T-helper 17 cell (primary cell): ENCODE measurements around the gene SUOX. TPM values are rescaled to one million over a fixed set of nuclear protein-coding genes. Genes with fewer than 3 reads are reported as not detected.

ENCODE experiments used
- ATAC-seq: fragments of 150-1000 bp; cut with Tn5 transposase; 2 replicates; pipeline ENCODE4 v1.10.0; 2021; ENCODE audit warnings: mild to moderate bottlenecking, moderate library complexity
- DNase-seq, 3 donors: peaks; one replicate each; pipeline versions ENCODE4 v3.0.0 to v3.0.0-alpha.2; 2020 to 2021
- H3K9me3 ChIP-seq: one replicate; pipeline ENCODE4 v1.7.0; 2013; ENCODE audit warnings: low read length, mild to moderate bottlenecking; ENCODE audit not compliant: control insufficient read depth, poor library complexity, severe bottlenecking
- H3K27ac Mint-ChIP-seq: one replicate; pipeline ENCODE4 v1.8.0; 2022; ENCODE audit warnings: mild to moderate bottlenecking, moderate library complexity, mixed read lengths
- H3K27me3 Mint-ChIP-seq: one replicate; pipeline ENCODE4 v1.8.0; 2022; ENCODE audit warnings: mixed read lengths
- H3K36me3 Mint-ChIP-seq: one replicate; pipeline ENCODE4 v1.8.0; 2022; ENCODE audit warnings: low read depth, mixed read lengths
- H3K4me1 Mint-ChIP-seq: one replicate; pipeline ENCODE4 v1.8.0; 2022; ENCODE audit warnings: mild to moderate bottlenecking, mixed read lengths
- H3K4me3 Mint-ChIP-seq: one replicate; pipeline ENCODE4 v1.8.0; 2022; ENCODE audit warnings: mild to moderate bottlenecking, moderate library complexity, mixed read lengths
- total RNA-seq, 4 donors: library from RNA in 2 of 4; stranded (reverse) in 2 of 4; gene quantifications; one replicate each; pipeline ENCODE4 v1.2.3 and lab custom pipeline; 2022 to 2026

Gene SUOX
- total RNA-seq, 2 donors from 2014 or later: 1.5 to 2.2 TPM

GRCh38 chr12:56017181-56017580, 20.1 kb downstream of the SUOX start:
- Mint-ChIP-seq H3K36me3 (peaks cover 2% of the 10 kb centered on the region), H3K4me3 (no peak overlapping the region), H3K27me3 (no peaks in the 10 kb centered on the region), H3K27ac (no peak overlapping the region), H3K4me1 (peaks cover 22% of the 10 kb centered on the region)
- no peaks in the 10 kb centered on the region for H3K9me3 ChIP-seq
- no peak for ATAC-seq
- DNase-seq: no peak

- Mint-ChIP-seq H3K4me1 (peaks cover 26% of the 10 kb centered on the region), H3K27me3 (no peaks in the 10 kb centered on the region), H3K36me3 (peaks cover 2% of the 10 kb centered on the region), H3K4me3 (no peak overlapping the region), H3K27ac (no peak overlapping the region)
- DNase-seq: no peak
- ATAC-seq: no peak
- no peaks in the 10 kb centered on the region for H3K9me3 ChIP-seq
Measured at GRCh38 chr12:56018356-56018755, 21.3 kb downstream of the SUOX start.

GRCh38 chr12:56020423-56021184, 23.5 kb downstream of the SUOX start, which contains the start of gene IKZF4:
TSS of gene IKZF4 (plus strand) at chr12:56021043. CDS start at chr12:56021494, 451 bp downstream.
- Mint-ChIP-seq H3K27ac (peak within 1 kb of the TSS; percentile 97), H3K4me1 (peaks cover 33% of the 10 kb centered on the region), H3K27me3 (no peaks in the 10 kb centered on the region), H3K36me3 (peaks cover 7% of the 10 kb centered on the region), H3K4me3 (peak within 1 kb of the TSS; percentile 99)
- peak; percentile 57 for ATAC-seq
- no peaks in the 10 kb centered on the region for H3K9me3 ChIP-seq
- no peak for DNase-seq

- no peaks in the 10 kb centered on the region for H3K9me3 ChIP-seq
- DNase-seq: no peak
- Mint-ChIP-seq H3K4me1 (peaks cover 31% of the 10 kb centered on the region), H3K36me3 (peaks cover 7% of the 10 kb centered on the region), H3K27me3 (no peaks in the 10 kb centered on the region), H3K4me3 (peak overlapping the region; percentile 99), H3K27ac (peak overlapping the region; percentile 97)
- ATAC-seq: peak; percentile 9
Measured at GRCh38 chr12:56021889-56022497, 24.9 kb downstream of the SUOX start.

GRCh38 chr12:56028511-56029165, 31.6 kb downstream of the SUOX start:
- peaks cover 29% of the 10 kb centered on the region for H3K4me1 Mint-ChIP-seq
- DNase-seq: no peak
- H3K36me3 Mint-ChIP-seq: peaks cover 9% of the 10 kb centered on the region
- H3K4me3 Mint-ChIP-seq: peak overlapping the region; percentile 62
- H3K27ac Mint-ChIP-seq: peak overlapping the region; percentile 39
- no peak for ATAC-seq
- no peaks in the 10 kb centered on the region for H3K9me3 ChIP-seq
- H3K27me3 Mint-ChIP-seq: no peaks in the 10 kb centered on the region

GRCh38 chr12:56029166-56029519, 32.1 kb downstream of the SUOX start:
- ATAC-seq: no peak
- Mint-ChIP-seq H3K36me3 (peaks cover 7% of the 10 kb centered on the region), H3K27ac (peak overlapping the region; percentile 39), H3K4me3 (peak overlapping the region; percentile 62), H3K4me1 (peaks cover 26% of the 10 kb centered on the region), H3K27me3 (no peaks in the 10 kb centered on the region)
- no peaks in the 10 kb centered on the region for H3K9me3 ChIP-seq
- DNase-seq: no peak

GRCh38 chr12:56029666-56030293, 32.7 kb downstream of the SUOX start:
- Mint-ChIP-seq H3K4me1 (peaks cover 26% of the 10 kb centered on the region), H3K36me3 (peaks cover 7% of the 10 kb centered on the region), H3K27me3 (no peaks in the 10 kb centered on the region), H3K27ac (peak overlapping the region; percentile 39), H3K4me3 (no peak overlapping the region)
- ATAC-seq (peak; percentile 39), DNase-seq (no peak)
- H3K9me3 ChIP-seq: no peaks in the 10 kb centered on the region

GRCh38 chr12:56031987-56032386, 34.9 kb downstream of the SUOX start:
- H3K27me3 Mint-ChIP-seq: no peaks in the 10 kb centered on the region
- H3K27ac Mint-ChIP-seq: peak overlapping the region; percentile 78
- H3K36me3 Mint-ChIP-seq: peaks cover 10% of the 10 kb centered on the region
- H3K9me3 ChIP-seq: no peaks in the 10 kb centered on the region
- peaks cover 26% of the 10 kb centered on the region for H3K4me1 Mint-ChIP-seq
- peak overlapping the region; percentile 7 for H3K4me3 Mint-ChIP-seq
- DNase-seq (no peak), ATAC-seq (peak; percentile 63)

- peaks cover 12% of the 10 kb centered on the region for H3K4me1 Mint-ChIP-seq
- ATAC-seq (peak; percentile 75), DNase-seq (peak in 1 of 3 donors; percentile 13)
- H3K36me3 Mint-ChIP-seq: peaks cover 10% of the 10 kb centered on the region
- peak overlapping the region; percentile 78 for H3K27ac Mint-ChIP-seq
- H3K27me3 Mint-ChIP-seq: no peaks in the 10 kb centered on the region
- H3K9me3 ChIP-seq: no peaks in the 10 kb centered on the region
- H3K4me3 Mint-ChIP-seq: no peak overlapping the region
Measured at GRCh38 chr12:56034586-56035332, 37.7 kb downstream of the SUOX start.

- H3K4me3 Mint-ChIP-seq: no peak overlapping the region
- H3K9me3 ChIP-seq: no peaks in the 10 kb centered on the region
- ATAC-seq (no peak), DNase-seq (no peak)
- peak overlapping the region; percentile 41 for H3K27ac Mint-ChIP-seq
- H3K4me1 Mint-ChIP-seq: peaks cover 11% of the 10 kb centered on the region
- H3K36me3 Mint-ChIP-seq: peaks cover 13% of the 10 kb centered on the region
- H3K27me3 Mint-ChIP-seq: no peaks in the 10 kb centered on the region
Measured at GRCh38 chr12:56037161-56037560, 40.1 kb downstream of the SUOX start.

- H3K27ac Mint-ChIP-seq: peak overlapping the region; percentile 41
- H3K36me3 Mint-ChIP-seq: peaks cover 13% of the 10 kb centered on the region
- H3K4me1 Mint-ChIP-seq: peaks cover 17% of the 10 kb centered on the region
- no peaks in the 10 kb centered on the region for H3K27me3 Mint-ChIP-seq
- no peak overlapping the region for H3K4me3 Mint-ChIP-seq
- H3K9me3 ChIP-seq: no peaks in the 10 kb centered on the region
- no peak for ATAC-seq
- DNase-seq: no peak
Measured at GRCh38 chr12:56038022-56038655, 41.1 kb downstream of the SUOX start.

GRCh38 chr12:56040151-56040550, 43.1 kb downstream of the SUOX start:
- H3K4me1 Mint-ChIP-seq: peaks cover 21% of the 10 kb centered on the region
- H3K4me3 Mint-ChIP-seq: no peak overlapping the region
- peak overlapping the region; percentile 98 for H3K27ac Mint-ChIP-seq
- ATAC-seq (no peak), DNase-seq (no peak)
- no peaks in the 10 kb centered on the region for H3K9me3 ChIP-seq
- H3K36me3 Mint-ChIP-seq: peaks cover 13% of the 10 kb centered on the region
- H3K27me3 Mint-ChIP-seq: no peaks in the 10 kb centered on the region
